CD4-positive, CD25-positive, alpha-beta regulatory T cell (primary cell): Measurements from ENCODE around the gene SLC9A3. TPM values are rescaled to one million over a fixed set of nuclear protein-coding genes. Genes with fewer than 3 reads are reported as not detected.

Experiments
- ATAC-seq, 2 donors: fragments of 150-1000 bp; cut with Tn5 transposase; one replicate each; pipeline ENCODE4 v1.10.0; 2021; ENCODE audit warnings: low read depth in 2 of 2, moderate number of reproducible peaks in 2 of 2, moderate library complexity in 1 of 2
- DNase-seq, 3 donors: peaks; one replicate each; pipeline versions ENCODE4 v3.0.0 to v3.0.0-alpha.2; 2012 to 2022; ENCODE audit warnings: mixed read lengths in 1 of 3
- H3K27ac ChIP-seq: one replicate; pipeline ENCODE4 v1.7.0; 2013; ENCODE audit warnings: mild to moderate bottlenecking, low read length; ENCODE audit not compliant: insufficient read depth, poor library complexity, severe bottlenecking
- H3K27me3 ChIP-seq: one replicate; pipeline ENCODE4 v1.7.0; 2013; ENCODE audit warnings: low read length; ENCODE audit not compliant: control insufficient read depth, insufficient read depth
- H3K36me3 ChIP-seq: one replicate; pipeline ENCODE4 v1.7.0; 2013; ENCODE audit warnings: mild to moderate bottlenecking, low read length, moderate library complexity; ENCODE audit not compliant: control insufficient read depth, insufficient read depth
- H3K4me1 ChIP-seq: 2 replicates; pipeline ENCODE4 v1.7.0; 2013; ENCODE audit warnings: mild to moderate bottlenecking, low read length; ENCODE audit not compliant: insufficient read depth, control insufficient read depth, poor library complexity, severe bottlenecking
- H3K4me3 ChIP-seq: one replicate; pipeline ENCODE4 v1.7.0; 2013; ENCODE audit warnings: low read depth, mild to moderate bottlenecking, low read length, moderate library complexity
- H3K9me3 ChIP-seq, 2 experiments: 1 replicate in 1 of 2; 2 replicates in 1 of 2; pipeline ENCODE4 v1.7.0; 2013; ENCODE audit warnings: low read length in 2 of 2, mild to moderate bottlenecking in 1 of 2, moderate library complexity in 1 of 2; ENCODE audit not compliant: control insufficient read depth in 2 of 2
- H3K27ac Mint-ChIP-seq, 3 donors: one replicate each; pipeline ENCODE4 v1.8.0; 2020 to 2022; ENCODE audit warnings: mild to moderate bottlenecking in 3 of 3, mixed read lengths in 3 of 3, moderate library complexity in 2 of 3
- H3K27me3 Mint-ChIP-seq: one replicate; pipeline ENCODE4 v1.8.0; 2022; ENCODE audit warnings: mild to moderate bottlenecking, mixed read lengths
- H3K36me3 Mint-ChIP-seq: one replicate; pipeline ENCODE4 v1.8.0; 2020; ENCODE audit warnings: mixed read lengths
- H3K4me1 Mint-ChIP-seq, 4 donors: one replicate each; pipeline ENCODE4 v1.8.0; 2020 to 2022; ENCODE audit warnings: mixed read lengths in 4 of 4, mild to moderate bottlenecking in 1 of 4
- H3K4me3 Mint-ChIP-seq, 4 donors: one replicate each; pipeline ENCODE4 v1.8.0; 2020 to 2022; ENCODE audit warnings: mild to moderate bottlenecking in 4 of 4, mixed read lengths in 4 of 4, moderate library complexity in 3 of 4
- H3K9me3 Mint-ChIP-seq, 7 donors: one replicate each; pipeline ENCODE4 v1.8.0; 2020 to 2022; ENCODE audit warnings: mixed read lengths in 7 of 7, mild to moderate bottlenecking in 3 of 7, moderate library complexity in 2 of 7
- polyA plus RNA-seq, 4 donors: library from polyadenylated mRNA; unstranded; fragments of 300-500 nt; fragmentation: Illumina TruSeq; gene quantifications; one replicate each; pipeline ENCODE4 v1.2.3, GENCODE V29; 2021
- total RNA-seq: library from RNA; stranded (reverse); gene quantifications from one replicate; pipeline ENCODE4 v1.2.3, GENCODE V29; 2022

SLC9A3 gene
- total and polyA plus RNA-seq, 5 donors from 2014 or later = 2.0 to 3.1 (median 2.8) TPM

DNA sequence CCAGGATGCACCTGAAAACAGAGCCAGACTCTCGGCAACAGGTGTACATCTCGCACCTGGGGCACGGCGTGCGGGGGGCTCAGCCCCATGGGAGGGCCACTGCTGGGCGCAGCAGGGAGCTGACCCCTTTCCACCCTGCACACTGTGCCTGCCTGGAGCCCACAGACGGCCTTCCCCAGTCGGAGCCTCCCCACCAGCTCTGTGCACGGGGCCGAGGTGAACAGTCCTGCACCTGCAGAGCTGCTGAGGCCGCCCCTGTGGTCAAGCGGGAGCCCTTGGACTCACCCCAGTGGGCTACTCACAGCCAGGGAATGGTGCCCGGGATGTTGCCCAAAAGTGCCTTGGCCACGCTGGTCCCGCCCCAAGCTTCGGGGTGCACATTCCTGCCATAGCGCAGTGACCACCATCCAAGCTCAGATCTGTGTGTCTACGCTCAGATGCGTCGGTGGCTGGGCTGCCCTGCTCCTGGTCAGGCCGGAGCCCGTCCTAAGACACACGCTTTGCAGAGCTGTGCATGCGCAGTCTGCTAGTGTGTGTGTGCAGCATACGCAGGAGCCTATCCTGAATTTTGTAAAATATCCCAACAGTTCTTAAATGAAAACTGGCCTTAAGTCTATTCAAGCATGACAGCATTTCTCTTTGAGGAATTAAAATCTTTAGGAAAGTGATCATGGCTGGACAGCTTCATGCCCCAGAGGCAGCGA lies 89.7 kb downstream of the SLC9A3 start:
- Mint-ChIP-seq H3K4me3 (no peak overlapping the region), H3K27me3 (peaks cover 4% of the 10 kb centered on the region), H3K27ac (no peak overlapping the region), H3K4me1 (no peaks in the 10 kb centered on the region), H3K9me3 (peaks cover 0 to 1% (median 0%) of the 10 kb centered on the region in 7 donors), H3K36me3 (no peaks in the 10 kb centered on the region)
- Histone ChIP-seq H3K27me3 (no peaks in the 10 kb centered on the region), H3K4me3 (no peak overlapping the region), H3K27ac (no peak overlapping the region), H3K9me3 (no peaks in the 10 kb centered on the region), H3K36me3 (no peaks in the 10 kb centered on the region), H3K4me1 (no peaks in the 10 kb centered on the region)
- ATAC-seq = no peak
- DNase-seq = no peak

DNA sequence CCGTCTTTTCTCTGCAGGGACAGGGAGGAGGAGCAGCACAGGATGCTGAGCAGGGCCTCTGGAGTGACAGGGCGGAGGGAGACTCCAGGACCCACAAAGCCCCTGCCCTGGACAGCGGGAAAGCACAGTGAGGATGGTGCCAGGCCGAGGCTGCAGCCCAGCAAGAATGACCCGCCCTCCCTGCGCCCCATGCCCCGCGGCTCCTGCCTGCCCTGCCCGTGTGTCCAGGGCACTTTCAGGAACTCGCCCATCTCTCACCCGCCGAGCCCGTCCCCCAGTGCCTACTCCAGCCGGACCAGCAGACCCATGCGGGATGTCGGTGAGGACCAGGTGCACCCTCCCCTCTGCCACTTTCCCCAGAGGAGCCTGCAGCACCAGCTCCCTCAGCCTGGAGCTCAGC lies 90.4 kb downstream of the SLC9A3 start:
- DNase-seq (no peak), ATAC-seq (no peak)
- no peak overlapping the region for H3K27ac Mint-ChIP-seq
- Histone ChIP-seq H3K27ac (no peak overlapping the region), H3K36me3 (no peaks in the 10 kb centered on the region), H3K4me3 (no peak overlapping the region), H3K4me1 (no peaks in the 10 kb centered on the region), H3K27me3 (no peaks in the 10 kb centered on the region), H3K9me3 (no peaks in the 10 kb centered on the region)
- no peaks in the 10 kb centered on the region for H3K4me1 Mint-ChIP-seq
- no peaks in the 10 kb centered on the region for H3K36me3 Mint-ChIP-seq
- peaks cover 0 to under 1% (median 0%) of the 10 kb centered on the region in 7 donors for H3K9me3 Mint-ChIP-seq
- peaks cover 4% of the 10 kb centered on the region for H3K27me3 Mint-ChIP-seq
- no peak overlapping the region for H3K4me3 Mint-ChIP-seq

DNA sequence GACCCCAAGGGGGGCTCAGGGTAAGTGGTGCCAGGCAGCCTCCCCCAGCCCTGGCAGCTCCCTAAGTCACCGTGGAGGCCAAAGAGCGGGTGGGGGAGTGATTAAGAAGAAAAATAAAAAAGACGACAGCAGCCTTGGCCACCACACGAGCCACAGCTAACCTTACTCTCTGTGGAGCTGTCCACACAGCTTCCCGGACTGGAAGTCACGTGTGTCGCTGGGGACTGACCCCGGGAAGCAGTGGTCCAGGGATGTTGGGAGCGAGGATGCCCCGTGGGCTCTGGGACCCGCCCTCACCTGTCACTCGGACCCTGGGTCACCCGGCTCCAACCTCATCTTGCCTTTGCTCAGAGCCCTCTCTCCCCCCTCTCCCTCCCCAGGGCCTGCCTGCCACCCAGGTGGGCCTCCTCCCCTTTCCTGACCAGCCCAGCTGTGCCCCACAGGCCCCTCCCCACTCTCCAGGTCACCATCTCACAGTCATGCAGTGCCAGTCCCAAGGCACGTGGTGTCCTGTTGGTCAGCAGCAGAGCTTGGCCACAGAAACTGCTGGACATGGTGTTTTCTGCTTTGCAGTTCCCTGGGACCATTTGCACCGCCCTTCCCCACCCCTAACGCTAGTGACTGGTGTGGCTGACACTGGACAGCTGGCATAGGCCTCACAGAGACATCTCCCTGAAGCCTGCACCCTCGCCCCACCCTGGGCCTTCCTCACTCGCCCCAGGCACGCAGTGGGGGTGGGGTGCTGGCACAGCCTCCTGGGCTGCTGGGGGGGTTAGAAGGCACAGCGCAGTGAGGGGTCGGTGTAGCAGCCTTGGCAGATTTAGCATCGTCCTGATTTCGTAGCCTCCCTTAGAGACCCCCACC lies 91.1 kb downstream of the SLC9A3 start:
- Histone ChIP-seq H3K27me3 (no peaks in the 10 kb centered on the region), H3K4me1 (no peaks in the 10 kb centered on the region), H3K4me3 (no peak overlapping the region), H3K36me3 (no peaks in the 10 kb centered on the region), H3K27ac (no peak overlapping the region), H3K9me3 (no peaks in the 10 kb centered on the region)
- H3K9me3 Mint-ChIP-seq = no peaks in the 10 kb centered on the region
- DNase-seq (no peak), ATAC-seq (no peak)
- H3K36me3 Mint-ChIP-seq = no peaks in the 10 kb centered on the region
- no peak overlapping the region for H3K27ac Mint-ChIP-seq
- H3K27me3 Mint-ChIP-seq = peaks cover 4% of the 10 kb centered on the region
- H3K4me1 Mint-ChIP-seq = no peaks in the 10 kb centered on the region
- H3K4me3 Mint-ChIP-seq = no peak overlapping the region

DNA sequence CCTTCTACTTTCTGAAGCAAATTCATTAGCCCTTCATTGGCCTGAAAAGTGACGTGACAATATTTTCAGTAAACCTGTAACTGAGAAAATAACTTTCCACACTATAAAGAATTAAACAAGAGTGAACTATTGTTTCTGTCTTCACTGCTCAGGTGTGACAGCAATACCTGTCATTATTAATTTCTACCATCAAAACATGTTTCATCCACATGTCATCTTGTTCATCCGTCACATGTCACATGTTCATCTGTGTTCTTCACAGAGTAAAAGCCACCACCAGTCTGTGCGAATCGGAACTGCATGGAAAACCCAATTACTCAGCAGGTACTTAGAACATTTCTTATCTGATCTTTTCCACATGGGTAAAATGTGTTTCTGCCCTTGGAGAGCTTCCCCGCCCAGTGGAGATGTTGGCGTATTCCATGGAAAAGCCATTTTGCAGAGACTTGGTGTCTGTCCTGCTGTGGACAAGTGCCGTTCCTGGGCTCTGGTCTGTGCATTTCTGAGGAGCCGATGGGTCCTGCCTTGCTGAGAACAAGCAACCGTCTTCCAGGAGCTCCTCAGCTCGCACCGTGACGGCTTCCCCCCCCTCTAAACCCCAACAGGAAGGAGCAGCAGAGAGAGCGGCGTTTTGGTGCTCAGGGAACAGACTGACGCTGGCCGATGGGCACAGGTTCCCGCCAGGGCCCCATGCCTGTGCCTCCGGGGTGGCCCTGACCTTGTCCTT lies 91.9 kb downstream of the SLC9A3 start:
- Mint-ChIP-seq H3K4me1 (no peaks in the 10 kb centered on the region), H3K9me3 (no peaks in the 10 kb centered on the region), H3K4me3 (no peak overlapping the region), H3K27me3 (peaks cover 4% of the 10 kb centered on the region), H3K36me3 (no peaks in the 10 kb centered on the region), H3K27ac (no peak overlapping the region)
- no peaks in the 10 kb centered on the region for H3K9me3 ChIP-seq
- no peak overlapping the region for H3K27ac ChIP-seq
- no peak overlapping the region for H3K4me3 ChIP-seq
- no peaks in the 10 kb centered on the region for H3K4me1 ChIP-seq
- no peaks in the 10 kb centered on the region for H3K27me3 ChIP-seq
- DNase-seq = no peak
- no peaks in the 10 kb centered on the region for H3K36me3 ChIP-seq
- ATAC-seq = no peak

DNA sequence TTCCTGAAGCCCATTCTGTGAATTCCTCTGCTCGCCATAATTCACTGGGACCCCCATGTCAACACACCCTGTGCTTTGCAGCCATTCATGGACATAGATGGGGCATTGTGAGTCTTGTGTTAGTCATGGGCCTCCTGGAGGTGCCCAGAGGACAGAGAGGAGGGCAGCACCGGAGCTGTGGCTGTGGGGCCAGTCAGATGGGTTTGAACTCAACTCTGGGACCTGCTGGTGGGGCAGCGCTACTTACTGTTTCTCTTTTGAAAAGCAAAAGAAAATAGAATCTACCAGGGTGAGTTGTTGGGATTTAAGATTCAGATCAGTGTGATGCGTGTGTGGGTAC lies 92.6 kb downstream of the SLC9A3 start:
- Histone ChIP-seq H3K4me3 (no peak overlapping the region), H3K27me3 (no peaks in the 10 kb centered on the region), H3K4me1 (no peaks in the 10 kb centered on the region), H3K27ac (no peak overlapping the region), H3K9me3 (no peaks in the 10 kb centered on the region), H3K36me3 (no peaks in the 10 kb centered on the region)
- no peaks in the 10 kb centered on the region for H3K9me3 Mint-ChIP-seq
- ATAC-seq = no peak
- H3K36me3 Mint-ChIP-seq = no peaks in the 10 kb centered on the region
- no peak overlapping the region for H3K4me3 Mint-ChIP-seq
- peaks cover 4% of the 10 kb centered on the region for H3K27me3 Mint-ChIP-seq
- DNase-seq = no peak
- no peaks in the 10 kb centered on the region for H3K4me1 Mint-ChIP-seq
- peak overlapping the region in 1 of 3 donors; percentile 42 for H3K27ac Mint-ChIP-seq

DNA sequence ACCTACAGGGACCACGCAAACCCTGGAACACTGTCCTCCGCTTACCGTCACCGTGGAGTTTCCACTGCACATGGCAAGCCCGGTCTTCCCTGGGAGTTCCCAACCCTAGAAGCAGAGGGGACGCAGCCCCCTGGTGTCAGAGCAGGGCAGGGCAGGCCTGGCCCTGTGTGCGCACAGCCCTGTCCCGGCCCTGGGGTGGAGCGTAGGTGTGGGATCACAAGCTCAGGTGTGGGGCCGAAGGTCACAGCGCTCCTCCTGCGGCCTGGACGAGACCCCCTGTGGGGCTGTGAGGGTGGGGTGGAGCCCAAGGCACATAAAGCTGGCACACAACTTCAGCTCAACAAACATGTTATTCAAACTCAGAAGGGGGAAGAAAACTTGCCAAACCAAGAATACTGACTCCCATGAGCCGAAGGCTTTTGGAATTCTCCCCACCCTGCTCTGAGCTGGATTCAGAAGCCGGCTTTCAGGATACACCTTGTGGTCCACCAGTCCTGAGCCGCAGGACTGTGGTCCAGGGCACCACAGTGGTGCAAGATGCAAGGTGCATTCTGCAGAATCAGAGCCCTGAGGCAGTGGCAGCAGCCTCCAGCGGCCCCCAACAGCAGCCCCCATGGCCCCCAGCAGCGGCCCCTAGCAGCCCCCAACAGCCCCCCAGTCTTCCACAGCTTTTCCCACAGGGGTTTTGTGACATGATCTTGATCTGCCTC lies 93.1 kb downstream of the SLC9A3 start:
- H3K4me3 ChIP-seq = no peak overlapping the region
- Mint-ChIP-seq H3K9me3 (no peaks in the 10 kb centered on the region), H3K4me1 (no peaks in the 10 kb centered on the region), H3K36me3 (no peaks in the 10 kb centered on the region), H3K27me3 (peaks cover 4% of the 10 kb centered on the region), H3K4me3 (no peak overlapping the region), H3K27ac (no peak overlapping the region)
- H3K27ac ChIP-seq = no peak overlapping the region
- H3K9me3 ChIP-seq = no peaks in the 10 kb centered on the region
- DNase-seq (peak in 2 of 3 donors; percentile 20 to 54), ATAC-seq (peak; percentile 42 to 60)
- no peaks in the 10 kb centered on the region for H3K27me3 ChIP-seq
- H3K36me3 ChIP-seq = no peaks in the 10 kb centered on the region
- H3K4me1 ChIP-seq = no peaks in the 10 kb centered on the region

DNA sequence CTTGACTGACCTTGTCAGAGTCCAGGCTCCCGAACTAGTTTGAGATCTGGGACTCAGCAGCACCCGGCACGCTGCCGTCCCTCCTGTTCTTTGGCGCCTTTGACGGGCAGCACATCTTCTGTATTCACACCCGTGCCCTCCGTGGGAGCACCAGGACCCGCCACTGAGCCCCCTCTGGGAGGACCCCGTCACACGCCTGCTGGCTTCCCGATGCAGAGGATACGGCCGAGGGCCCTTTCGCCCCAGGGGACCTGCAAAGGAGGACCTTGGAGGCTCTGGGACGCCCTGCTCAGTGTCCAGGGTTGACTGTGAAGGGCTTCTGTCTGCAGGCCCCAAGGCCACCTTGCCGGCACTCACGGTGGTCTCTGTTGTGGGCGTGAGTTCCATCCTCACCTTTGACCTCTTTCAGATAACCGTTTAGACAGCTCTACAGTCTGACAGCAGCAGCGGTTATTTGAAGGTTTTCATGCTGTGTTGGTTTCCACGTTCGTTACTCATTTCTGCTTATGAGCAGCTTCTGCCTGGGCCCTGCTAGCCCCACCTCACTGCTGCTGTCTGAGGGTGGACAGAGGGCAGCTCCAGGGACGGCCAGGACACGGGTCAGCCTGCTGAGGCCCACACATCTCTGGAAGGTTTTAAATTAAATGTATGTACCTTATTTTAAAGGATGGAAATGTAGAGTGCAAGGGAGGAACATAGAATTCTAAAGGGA lies 93.9 kb downstream of the SLC9A3 start:
- peak overlapping the region in 1 of 3 donors; percentile 60 for H3K27ac Mint-ChIP-seq
- no peak for DNase-seq

More for the DNA sequence above, 93.9 kb downstream of the SLC9A3 start:
- Mint-ChIP-seq H3K4me3 (no peak overlapping the region), H3K4me1 (no peaks in the 10 kb centered on the region), H3K9me3 (no peaks in the 10 kb centered on the region), H3K36me3 (no peaks in the 10 kb centered on the region), H3K27me3 (peaks cover 2% of the 10 kb centered on the region)
- no peak overlapping the region for H3K27ac ChIP-seq
- H3K4me1 ChIP-seq = no peaks in the 10 kb centered on the region
- H3K9me3 ChIP-seq = no peaks in the 10 kb centered on the region
- no peak overlapping the region for H3K4me3 ChIP-seq
- H3K27me3 ChIP-seq = no peaks in the 10 kb centered on the region
- ATAC-seq = no peak
- no peaks in the 10 kb centered on the region for H3K36me3 ChIP-seq
